ENCODE results near the gene TYROBP.
"Not testable (repeated sequence)": the region's sequence is repeated elsewhere in the genome, so short reads cannot be mapped to it uniquely, and the experiment has no call there.

GRCh38 chr19:35910355-35910754 lies 2.3 kb upstream of the TYROBP start:
- not testable (repeated sequence) for TF ChIP-seq CTCF (conservative IDR thresholded peaks at IDR 0.05 in 1 of 2, IDR thresholded peaks at IDR 0.05 in 1 of 2; ENCODE audit: low read depth in 1 of 2, low read length in 2 of 2); EZH2 (IDR thresholded peaks at IDR 0.05; ENCODE audit: low read length, missing control alignments)
